ENCODE measurements around the gene MAP7D2. TPM values are rescaled to one million over a fixed set of nuclear protein-coding genes. Genes with fewer than 3 reads are reported as not detected.
"Not testable (repeated sequence)": the region's sequence is repeated elsewhere in the genome, so short reads cannot be mapped to it uniquely, and the experiment has no call there.

The MAP7D2 gene
- under 1 TPM; 0.13 to 0.21 TPM for total RNA-seq

- H3K9me3 Mint-ChIP-seq (ENCODE audit: insufficient read depth) = no peaks in the 10 kb centered on the region
- POLR2A ChIA-PET = no interaction called here
- ATAC-seq (peak; percentile 29), DNase-seq (no peak)
- H3K36me3 Mint-ChIP-seq (ENCODE audit: low read depth) = no peaks in the 10 kb centered on the region
- CTCF ChIA-PET = no interaction called here
- H3K4me1 Mint-ChIP-seq (ENCODE audit: low read depth) = peaks cover 17% of the 10 kb centered on the region
- H3K27me3 Mint-ChIP-seq (ENCODE audit: low read depth) = peaks cover 8% of the 10 kb centered on the region
- H3K27ac Mint-ChIP-seq = no peak within 1 kb of the TSS
- H3K4me3 Mint-ChIP-seq = peak within 1 kb of the TSS; percentile 42
Observed at GRCh38 chrX:20116577-20117240, at the start of gene MAP7D2. Gene MAP7D2, minus strand, starts transcription at chrX:20116907. Its CDS starts 28 bp downstream, at chrX:20116879.

- POLR2A ChIA-PET; ATAC-seq; H3K27ac Mint-ChIP-seq; CTCF ChIA-PET; DNase-seq; H3K4me1 Mint-ChIP-seq (ENCODE audit: low read depth); H3K27me3 Mint-ChIP-seq (ENCODE audit: low read depth); H3K4me3 Mint-ChIP-seq; H3K9me3 Mint-ChIP-seq (ENCODE audit: insufficient read depth): not testable (repeated sequence)
- H3K36me3 Mint-ChIP-seq (ENCODE audit: low read depth) = peaks cover 39% of the 10 kb centered on the region
Observed at GRCh38 chrX:20162516-20162915, 45.8 kb upstream of the MAP7D2 start.

GRCh38 chrX:20159797-20160385 lies 43.2 kb upstream of the MAP7D2 start:
- no peak for ATAC-seq
- H3K9me3 Mint-ChIP-seq (ENCODE audit: insufficient read depth) = no peaks in the 10 kb centered on the region
- no peaks in the 10 kb centered on the region for H3K4me1 Mint-ChIP-seq (ENCODE audit: low read depth)
- POLR2A ChIA-PET = interaction anchor here (0.7 to 1.0 kb wide), 2 partner anchors 18 to 59 kb away, joined by 3 to 4 read pairs; no protein-coding TSS in a partner anchor
- peaks cover 47% of the 10 kb centered on the region for H3K36me3 Mint-ChIP-seq (ENCODE audit: low read depth)
- DNase-seq = no peak
- H3K27me3 Mint-ChIP-seq (ENCODE audit: low read depth) = no peaks in the 10 kb centered on the region
- no peak overlapping the region for H3K4me3 Mint-ChIP-seq
- CTCF ChIA-PET = no interaction called here
- no peak overlapping the region for H3K27ac Mint-ChIP-seq

- Mint-ChIP-seq H3K4me1 (ENCODE audit: low read depth) (no peaks in the 10 kb centered on the region), H3K9me3 (ENCODE audit: insufficient read depth) (no peaks in the 10 kb centered on the region), H3K27me3 (ENCODE audit: low read depth) (no peaks in the 10 kb centered on the region), H3K4me3 (no peak overlapping the region), H3K27ac (no peak overlapping the region), H3K36me3 (ENCODE audit: low read depth) (peaks cover 35% of the 10 kb centered on the region)
- DNase-seq (no peak), ATAC-seq (no peak)
- ChIA-PET CTCF (interaction anchor here (0.6 kb wide), 1 partner anchor 49 kb away, joined by 3 read pairs; no protein-coding TSS in a partner anchor), POLR2A (no interaction called here)
Observed at GRCh38 chrX:20151689-20152088, 35.0 kb upstream of the MAP7D2 start.

- ATAC-seq = no peak
- Mint-ChIP-seq H3K27ac (no peak overlapping the region), H3K27me3 (ENCODE audit: low read depth) (no peaks in the 10 kb centered on the region)
Observed at GRCh38 chrX:20149326-20149725, 32.6 kb upstream of the MAP7D2 start.

GRCh38 chrX:20147561-20147960 lies 30.9 kb upstream of the MAP7D2 start:
- Mint-ChIP-seq H3K36me3 (ENCODE audit: low read depth) (peaks cover 20% of the 10 kb centered on the region), H3K27me3 (ENCODE audit: low read depth) (no peaks in the 10 kb centered on the region), H3K27ac (no peak overlapping the region), H3K4me1 (ENCODE audit: low read depth) (peaks cover 10% of the 10 kb centered on the region), H3K4me3 (no peak overlapping the region), H3K9me3 (ENCODE audit: insufficient read depth) (no peaks in the 10 kb centered on the region)
- ChIA-PET POLR2A (interaction anchor here (0.8 kb wide), 1 partner anchor 774 kb away, joined by 4 read pairs; no protein-coding TSS in a partner anchor), CTCF (no interaction called here)
- DNase-seq (no peak), ATAC-seq (no peak)

More at GRCh38 chrX:20149326-20149725, 32.6 kb upstream of the MAP7D2 start:
- ChIA-PET CTCF (no interaction called here), POLR2A (no interaction called here)
- Mint-ChIP-seq H3K36me3 (ENCODE audit: low read depth) (peaks cover 24% of the 10 kb centered on the region), H3K4me1 (ENCODE audit: low read depth) (peaks cover 6% of the 10 kb centered on the region), H3K4me3 (no peak overlapping the region), H3K9me3 (ENCODE audit: insufficient read depth) (no peaks in the 10 kb centered on the region)
- no peak for DNase-seq

- Mint-ChIP-seq H3K27ac (no peak overlapping the region), H3K4me3 (no peak overlapping the region), H3K27me3 (ENCODE audit: low read depth) (no peaks in the 10 kb centered on the region), H3K4me1 (ENCODE audit: low read depth) (peaks cover 17% of the 10 kb centered on the region), H3K9me3 (ENCODE audit: insufficient read depth) (no peaks in the 10 kb centered on the region), H3K36me3 (ENCODE audit: low read depth) (peaks cover 11% of the 10 kb centered on the region)
- no peak for ATAC-seq
- DNase-seq = no peak
- ChIA-PET POLR2A (no interaction called here), CTCF (no interaction called here)
Observed at GRCh38 chrX:20144491-20144890, 27.8 kb upstream of the MAP7D2 start.

- Mint-ChIP-seq H3K9me3 (ENCODE audit: insufficient read depth) (no peaks in the 10 kb centered on the region), H3K4me3 (no peak overlapping the region), H3K4me1 (ENCODE audit: low read depth) (peaks cover 24% of the 10 kb centered on the region), H3K27me3 (ENCODE audit: low read depth) (no peaks in the 10 kb centered on the region), H3K36me3 (ENCODE audit: low read depth) (peaks cover 10% of the 10 kb centered on the region), H3K27ac (no peak overlapping the region)
- ChIA-PET CTCF (no interaction called here), POLR2A (no interaction called here)
- ATAC-seq (no peak), DNase-seq (no peak)
Observed at GRCh38 chrX:20143561-20143960, 26.9 kb upstream of the MAP7D2 start.

GRCh38 chrX:20143111-20143510 lies 26.4 kb upstream of the MAP7D2 start:
- Mint-ChIP-seq H3K27me3 (ENCODE audit: low read depth) (no peaks in the 10 kb centered on the region), H3K9me3 (ENCODE audit: insufficient read depth) (no peaks in the 10 kb centered on the region), H3K4me3 (no peak overlapping the region), H3K27ac (peak overlapping the region; percentile 70), H3K4me1 (ENCODE audit: low read depth) (peaks cover 24% of the 10 kb centered on the region), H3K36me3 (ENCODE audit: low read depth) (peaks cover 10% of the 10 kb centered on the region)
- ChIA-PET CTCF (no interaction called here), POLR2A (no interaction called here)
- DNase-seq (no peak), ATAC-seq (no peak)

- ATAC-seq (peak; percentile 99), DNase-seq (peak; percentile 97)
- Mint-ChIP-seq H3K27ac (peak within 1 kb of the TSS; percentile 92), H3K4me1 (ENCODE audit: low read depth) (peaks cover 27% of the 10 kb centered on the region), H3K9me3 (ENCODE audit: insufficient read depth) (no peaks in the 10 kb centered on the region), H3K27me3 (ENCODE audit: low read depth) (no peaks in the 10 kb centered on the region), H3K4me3 (peak within 1 kb of the TSS; percentile 83), H3K36me3 (ENCODE audit: low read depth) (peaks cover 16% of the 10 kb centered on the region)
- POLR2A ChIA-PET = interaction anchor here (0.6 kb wide), 1 partner anchor 18 kb away, joined by 4 read pairs; no protein-coding TSS in a partner anchor
- CTCF ChIA-PET = interaction anchor here (1.4 kb wide), 1 partner anchor 9 kb away, joined by 4 read pairs; no protein-coding TSS in a partner anchor
Observed at GRCh38 chrX:20141281-20142220, 24.8 kb upstream of the MAP7D2 start, which contains the start of gene EIF1AX. Gene EIF1AX, minus strand, starts transcription at chrX:20141838. Its CDS starts 198 bp downstream, at chrX:20141640.

DNA sequence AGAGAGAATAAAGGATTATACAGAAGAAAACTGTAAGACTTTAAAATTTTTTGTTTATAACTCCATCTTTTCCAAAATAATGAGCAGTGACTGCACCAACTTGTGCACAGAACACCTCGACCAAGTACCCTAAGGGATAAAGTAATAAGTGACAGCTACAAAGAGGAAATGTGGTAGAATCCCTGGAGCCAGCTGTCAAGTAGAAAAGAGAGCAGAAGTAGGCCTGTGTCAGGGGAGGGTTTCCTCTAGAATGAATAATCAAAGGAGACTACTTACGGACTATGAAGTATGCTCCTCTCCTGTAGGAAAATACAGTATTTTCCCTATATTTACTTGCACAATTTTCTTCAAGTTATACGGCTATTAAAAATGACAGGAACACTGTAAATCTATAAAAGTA lies 23.7 kb upstream of the MAP7D2 start:
- CTCF ChIA-PET = interaction anchor here (0.9 to 1.4 kb wide), 2 partner anchors 8 to 235 kb away, joined by 4 to 5 read pairs; no protein-coding TSS in a partner anchor
- Mint-ChIP-seq H3K27me3 (ENCODE audit: low read depth) (no peaks in the 10 kb centered on the region), H3K9me3 (ENCODE audit: insufficient read depth) (no peaks in the 10 kb centered on the region), H3K36me3 (ENCODE audit: low read depth) (peaks cover 26% of the 10 kb centered on the region), H3K27ac (no peak overlapping the region), H3K4me1 (ENCODE audit: low read depth) (peaks cover 32% of the 10 kb centered on the region), H3K4me3 (peak overlapping the region; percentile 83)
- POLR2A ChIA-PET = no interaction called here
- ATAC-seq (no peak), DNase-seq (no peak)

Measured in activated CD8-positive, alpha-beta T cell treated with anti-CD3 and anti-CD28 coated beads, Interleukin-2, amount 10 ng/mL, durations not matched to agents 7 days and 5 days (primary cell).